HG03469 (cell line): ENCODE measurements around the gene MORC2.

Experiments used
- ATAC-seq: cut with Tn5 transposase; IDR thresholded peaks from one replicate; pipeline ENCODE4 v1.9.1; 2021; ENCODE audit warnings: mild to moderate bottlenecking, moderate library complexity, moderate number of reproducible peaks; ENCODE audit not compliant: unreplicated experiment

Gene MORC2

GRCh38 chr22:30889996-30890480 lies 78.5 kb downstream of the MORC2 start:
- no peak for ATAC-seq

GRCh38 chr22:30889268-30889995 lies 79.1 kb downstream of the MORC2 start:
- no peak for ATAC-seq

GRCh38 chr22:30887861-30888260 lies 80.7 kb downstream of the MORC2 start:
- no peak for ATAC-seq

GRCh38 chr22:30887453-30887852 lies 81.1 kb downstream of the MORC2 start:
- no peak for ATAC-seq

- no peak for ATAC-seq
These were observed 83.0 kb downstream of the MORC2 start for GRCh38 chr22:30885591-30885990.

- ATAC-seq = no peak
These were observed 83.6 kb downstream of the MORC2 start for GRCh38 chr22:30885001-30885366.

- no peak for ATAC-seq
These were observed 84.2 kb downstream of the MORC2 start for GRCh38 chr22:30884211-30885000.

- ATAC-seq = no peak
These were observed 84.9 kb downstream of the MORC2 start for GRCh38 chr22:30883586-30884145.

GRCh38 chr22:30882974-30883533 lies 85.5 kb downstream of the MORC2 start:
- ATAC-seq = no peak

- ATAC-seq = no peak
These were observed 86.3 kb downstream of the MORC2 start for GRCh38 chr22:30882184-30882717.

GRCh38 chr22:30881361-30882183 lies 87.0 kb downstream of the MORC2 start:
- no peak for ATAC-seq

GRCh38 chr22:30880847-30881246 lies 87.7 kb downstream of the MORC2 start:
- no peak for ATAC-seq

GRCh38 chr22:30880181-30880601 lies 88.4 kb downstream of the MORC2 start:
- no peak for ATAC-seq

GRCh38 chr22:30879415-30879797 lies 89.2 kb downstream of the MORC2 start:
- ATAC-seq = no peak

- no peak for ATAC-seq
These were observed 89.8 kb downstream of the MORC2 start for GRCh38 chr22:30878516-30879414.

GRCh38 chr22:30877662-30878515 lies 90.7 kb downstream of the MORC2 start:
- no peak for ATAC-seq

GRCh38 chr22:30876915-30877553 lies 91.5 kb downstream of the MORC2 start:
- no peak for ATAC-seq

- ATAC-seq = no peak
These were observed 92.3 kb downstream of the MORC2 start for GRCh38 chr22:30876221-30876751.
